Chondrocyte (in vitro differentiated cells): ENCODE results near the gene RET. TPM values are rescaled to one million over a fixed set of nuclear protein-coding genes. Genes with fewer than 3 reads are reported as not detected.
A peak's percentile ranks its signal among the peaks of the same experiment; 100 is the strongest.

Experiments
- DNase-seq: peaks from one replicate; pipeline ENCODE4 v3.0.0; 2021; ENCODE audit warnings: mixed read lengths, low spot score
- H3K27ac Mint-ChIP-seq: one replicate; pipeline ENCODE4 v1.8.0; 2021; ENCODE audit warnings: mild to moderate bottlenecking, moderate library complexity, mixed read lengths; ENCODE audit not compliant: unreplicated experiment
- H3K27me3 Mint-ChIP-seq: 2 replicates; pipeline ENCODE4 v1.8.0; 2021; ENCODE audit warnings: low read depth, mixed read lengths
- H3K36me3 Mint-ChIP-seq: 2 replicates; pipeline ENCODE4 v1.8.0; 2021; ENCODE audit warnings: low read depth, mixed read lengths
- H3K4me1 Mint-ChIP-seq: 2 replicates; pipeline ENCODE4 v1.8.0; 2021; ENCODE audit warnings: low read depth, mild to moderate bottlenecking, mixed read lengths
- H3K4me3 Mint-ChIP-seq: one replicate; pipeline ENCODE4 v1.8.0; 2021; ENCODE audit warnings: mild to moderate bottlenecking, moderate library complexity, mixed read lengths; ENCODE audit not compliant: unreplicated experiment
- H3K9me3 Mint-ChIP-seq: 2 replicates; pipeline ENCODE4 v1.8.0; 2021; ENCODE audit warnings: low read depth, mixed read lengths
- total RNA-seq: library from RNA; stranded (reverse); gene quantifications from 3 replicates; pipeline ENCODE4 v1.2.1, GENCODE V29; 2021
- TF ChIP-seq, protein P1 (sequence below): fragments of 200-600 bp; sonication (generic); IDR thresholded peaks from 2 replicates; pipeline ENCODE4 v1.5.0; 2021; ENCODE audit warnings: antibody characterized with exemption, mild to moderate bottlenecking, moderate library complexity

Gene RET
- total RNA-seq, 1 donor from 2014 or later = 0.12 TPM

DNA sequence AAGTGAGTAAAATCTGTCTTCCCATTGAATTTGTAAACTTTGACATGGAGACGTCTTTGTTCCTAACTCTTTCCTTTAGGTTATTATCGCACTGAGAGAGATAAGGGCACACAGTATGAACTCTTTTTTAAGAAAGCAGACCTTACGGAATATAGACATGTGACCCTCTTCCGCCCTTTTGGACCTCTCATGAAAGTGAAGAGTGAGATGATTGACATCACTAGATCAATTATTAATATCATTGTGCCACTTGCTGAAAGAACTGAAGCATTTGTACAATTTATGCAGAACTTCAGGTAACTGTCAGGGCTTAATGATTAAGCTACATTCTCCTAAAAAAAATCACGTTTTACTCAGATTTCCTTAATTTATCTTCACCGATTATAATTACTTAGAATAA is 81.8 kb downstream of the RET start:
- H3K4me3 Mint-ChIP-seq = no peak overlapping the region

DNA sequence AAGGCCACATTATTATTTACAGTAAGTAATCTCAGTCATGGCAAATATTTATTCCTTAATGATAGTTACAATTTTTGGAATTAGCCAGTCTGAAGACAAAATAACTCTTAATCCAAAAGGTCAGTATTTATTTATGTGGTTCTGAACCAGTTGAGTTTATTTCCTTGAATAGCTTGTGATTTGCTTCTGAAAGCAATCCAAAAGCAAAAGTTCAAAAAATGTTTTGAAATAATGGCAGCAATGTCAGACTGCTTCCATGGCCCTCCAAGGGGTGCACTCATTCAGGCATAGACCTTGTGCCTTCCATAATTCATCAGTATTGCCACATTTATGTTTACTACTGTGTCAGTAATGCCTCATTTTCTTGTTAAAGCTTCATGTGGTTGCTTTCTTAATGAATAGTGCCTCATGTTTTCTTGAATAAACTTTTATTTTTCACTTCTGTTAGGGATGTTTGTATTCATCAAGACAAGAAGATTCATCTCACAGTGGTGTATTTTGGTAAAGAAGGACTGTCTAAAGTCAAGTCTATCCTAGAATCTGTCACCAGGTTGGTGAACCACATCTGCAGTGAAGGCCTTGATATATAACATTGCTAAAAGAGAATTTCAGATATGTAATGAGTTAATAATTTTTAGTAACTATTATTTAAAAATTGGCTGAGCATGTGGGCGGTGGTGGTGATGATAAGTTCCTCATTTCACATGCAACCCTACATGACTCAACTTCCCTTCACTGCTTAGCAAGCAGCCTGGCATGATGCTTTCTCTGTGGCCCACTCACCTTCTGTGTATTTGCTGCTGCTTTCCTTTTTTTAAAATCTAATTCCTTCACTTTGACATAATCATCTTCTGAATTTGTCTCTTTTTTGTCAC is 83.4 kb downstream of the RET start:
- Mint-ChIP-seq H3K9me3 (no peaks in the 10 kb centered on the region), H3K27ac (peak overlapping the region; percentile 89), H3K4me3 (no peak overlapping the region), H3K36me3 (peaks cover 16% of the 10 kb centered on the region), H3K27me3 (no peaks in the 10 kb centered on the region), H3K4me1 (peaks cover 42% of the 10 kb centered on the region)
- TF ChIP-seq, protein P1, sequence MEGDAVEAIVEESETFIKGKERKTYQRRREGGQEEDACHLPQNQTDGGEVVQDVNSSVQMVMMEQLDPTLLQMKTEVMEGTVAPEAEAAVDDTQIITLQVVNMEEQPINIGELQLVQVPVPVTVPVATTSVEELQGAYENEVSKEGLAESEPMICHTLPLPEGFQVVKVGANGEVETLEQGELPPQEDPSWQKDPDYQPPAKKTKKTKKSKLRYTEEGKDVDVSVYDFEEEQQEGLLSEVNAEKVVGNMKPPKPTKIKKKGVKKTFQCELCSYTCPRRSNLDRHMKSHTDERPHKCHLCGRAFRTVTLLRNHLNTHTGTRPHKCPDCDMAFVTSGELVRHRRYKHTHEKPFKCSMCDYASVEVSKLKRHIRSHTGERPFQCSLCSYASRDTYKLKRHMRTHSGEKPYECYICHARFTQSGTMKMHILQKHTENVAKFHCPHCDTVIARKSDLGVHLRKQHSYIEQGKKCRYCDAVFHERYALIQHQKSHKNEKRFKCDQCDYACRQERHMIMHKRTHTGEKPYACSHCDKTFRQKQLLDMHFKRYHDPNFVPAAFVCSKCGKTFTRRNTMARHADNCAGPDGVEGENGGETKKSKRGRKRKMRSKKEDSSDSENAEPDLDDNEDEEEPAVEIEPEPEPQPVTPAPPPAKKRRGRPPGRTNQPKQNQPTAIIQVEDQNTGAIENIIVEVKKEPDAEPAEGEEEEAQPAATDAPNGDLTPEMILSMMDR = no peak
- no peak for DNase-seq

More for the DNA sequence above, 81.8 kb downstream of the RET start:
- Mint-ChIP-seq H3K27ac (no peak overlapping the region), H3K27me3 (no peaks in the 10 kb centered on the region), H3K36me3 (peaks cover 13% of the 10 kb centered on the region), H3K4me1 (peaks cover 52% of the 10 kb centered on the region), H3K9me3 (no peaks in the 10 kb centered on the region)
- DNase-seq = no peak
- TF ChIP-seq, protein P1 = no peak

GRCh38 chr10:43160921-43161255 is 84.0 kb downstream of the RET start:
- peak overlapping the region; percentile 89 for H3K27ac Mint-ChIP-seq
- TF ChIP-seq, protein P1 = no peak
- no peak for DNase-seq
- no peaks in the 10 kb centered on the region for H3K9me3 Mint-ChIP-seq
- H3K4me3 Mint-ChIP-seq = no peak overlapping the region
- H3K36me3 Mint-ChIP-seq = peaks cover 16% of the 10 kb centered on the region
- H3K27me3 Mint-ChIP-seq = no peaks in the 10 kb centered on the region
- peaks cover 36% of the 10 kb centered on the region for H3K4me1 Mint-ChIP-seq

- TF ChIP-seq, protein P1 = no peak
- no peaks in the 10 kb centered on the region for H3K9me3 Mint-ChIP-seq
- H3K4me1 Mint-ChIP-seq = peaks cover 21% of the 10 kb centered on the region
- no peaks in the 10 kb centered on the region for H3K27me3 Mint-ChIP-seq
- DNase-seq = no peak
- H3K27ac Mint-ChIP-seq = no peak overlapping the region
- H3K36me3 Mint-ChIP-seq = peaks cover 16% of the 10 kb centered on the region
- H3K4me3 Mint-ChIP-seq = no peak overlapping the region
Observed at GRCh38 chr10:43162604-43163003, 85.7 kb downstream of the RET start.

- no peak overlapping the region for H3K27ac Mint-ChIP-seq
- peaks cover 26% of the 10 kb centered on the region for H3K36me3 Mint-ChIP-seq
- H3K27me3 Mint-ChIP-seq = no peaks in the 10 kb centered on the region
- peaks cover 9% of the 10 kb centered on the region for H3K4me1 Mint-ChIP-seq
- H3K9me3 Mint-ChIP-seq = no peaks in the 10 kb centered on the region
- TF ChIP-seq, protein P1 = no peak
- no peak for DNase-seq
- no peak overlapping the region for H3K4me3 Mint-ChIP-seq
Observed at GRCh38 chr10:43166207-43166879, 89.5 kb downstream of the RET start.
